Colon (tissue), 2 donors: ENCODE measurements around the gene LMAN2L.

Experiments used
- FAIRE-seq: peaks from 2 replicates; lab custom pipeline; 2012; peaks lifted over from hg19 to GRCh38; lab: Jason Lieb, UNC
- donor health status: control.
- donor health status: control.

Gene LMAN2L, protein sequence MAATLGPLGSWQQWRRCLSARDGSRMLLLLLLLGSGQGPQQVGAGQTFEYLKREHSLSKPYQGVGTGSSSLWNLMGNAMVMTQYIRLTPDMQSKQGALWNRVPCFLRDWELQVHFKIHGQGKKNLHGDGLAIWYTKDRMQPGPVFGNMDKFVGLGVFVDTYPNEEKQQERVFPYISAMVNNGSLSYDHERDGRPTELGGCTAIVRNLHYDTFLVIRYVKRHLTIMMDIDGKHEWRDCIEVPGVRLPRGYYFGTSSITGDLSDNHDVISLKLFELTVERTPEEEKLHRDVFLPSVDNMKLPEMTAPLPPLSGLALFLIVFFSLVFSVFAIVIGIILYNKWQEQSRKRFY

DNA sequence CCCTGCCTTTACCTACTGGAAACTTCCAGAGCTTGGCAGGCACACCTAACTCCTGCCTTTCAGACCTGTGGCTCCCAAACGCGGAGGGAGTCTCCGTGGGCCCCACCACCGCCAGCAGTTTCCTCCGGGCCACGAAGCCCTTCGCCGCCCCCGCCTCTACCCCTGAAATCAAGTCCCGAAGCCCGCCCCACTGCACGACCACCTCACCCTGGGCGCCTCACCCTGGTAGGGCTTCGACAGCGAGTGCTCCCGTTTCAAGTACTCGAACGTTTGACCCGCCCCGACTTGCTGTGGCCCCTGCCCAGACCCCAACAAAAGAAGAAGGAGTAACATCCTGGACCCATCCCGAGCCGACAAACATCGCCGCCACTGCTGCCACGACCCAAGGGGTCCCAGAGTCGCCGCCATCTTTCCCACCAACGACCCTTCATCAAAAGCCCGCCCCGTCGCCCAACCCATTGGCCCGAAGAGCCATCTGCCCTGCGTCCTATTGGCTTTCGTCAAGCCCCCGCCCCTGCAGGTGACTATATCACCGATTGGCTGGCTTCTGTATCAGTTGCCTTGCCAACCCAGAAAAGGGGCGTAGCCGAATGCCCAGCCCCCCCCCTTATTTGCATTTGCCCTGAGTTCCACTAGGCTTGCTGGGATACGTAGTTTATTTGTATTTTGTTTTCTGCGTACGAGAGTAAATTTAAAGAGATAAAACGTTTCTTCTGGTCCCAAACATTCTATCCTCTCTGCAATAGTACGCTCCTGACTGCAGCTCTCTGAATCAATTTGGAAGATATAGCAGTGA lies at the start of gene LMAN2L:
LMAN2L (minus strand) TSS at position 432 of the 796 bp plus-strand sequence; CDS start at position 408, 24 bp downstream.
- peak; percentile 89 for FAIRE-seq

DNA sequence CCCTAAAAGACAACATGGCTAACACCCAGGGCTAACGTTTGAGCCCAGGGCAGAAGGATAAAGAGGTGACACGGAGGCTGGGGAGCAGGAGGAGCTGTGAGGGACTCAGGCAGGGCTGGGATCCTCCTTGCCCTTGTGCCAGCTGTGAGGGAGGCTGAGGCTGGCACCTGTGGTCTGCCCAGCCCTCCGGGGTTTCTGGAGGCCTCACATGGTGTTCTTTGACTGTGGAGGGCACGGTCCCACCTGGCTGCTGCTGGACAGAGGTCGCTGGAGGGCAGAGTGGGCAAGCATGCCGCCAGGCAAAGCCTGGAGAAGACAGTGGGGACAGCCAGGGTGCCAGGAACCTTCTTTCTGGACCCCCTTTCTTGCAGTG lies 49.4 kb upstream of the LMAN2L start:
- FAIRE-seq, result no peak

DNA sequence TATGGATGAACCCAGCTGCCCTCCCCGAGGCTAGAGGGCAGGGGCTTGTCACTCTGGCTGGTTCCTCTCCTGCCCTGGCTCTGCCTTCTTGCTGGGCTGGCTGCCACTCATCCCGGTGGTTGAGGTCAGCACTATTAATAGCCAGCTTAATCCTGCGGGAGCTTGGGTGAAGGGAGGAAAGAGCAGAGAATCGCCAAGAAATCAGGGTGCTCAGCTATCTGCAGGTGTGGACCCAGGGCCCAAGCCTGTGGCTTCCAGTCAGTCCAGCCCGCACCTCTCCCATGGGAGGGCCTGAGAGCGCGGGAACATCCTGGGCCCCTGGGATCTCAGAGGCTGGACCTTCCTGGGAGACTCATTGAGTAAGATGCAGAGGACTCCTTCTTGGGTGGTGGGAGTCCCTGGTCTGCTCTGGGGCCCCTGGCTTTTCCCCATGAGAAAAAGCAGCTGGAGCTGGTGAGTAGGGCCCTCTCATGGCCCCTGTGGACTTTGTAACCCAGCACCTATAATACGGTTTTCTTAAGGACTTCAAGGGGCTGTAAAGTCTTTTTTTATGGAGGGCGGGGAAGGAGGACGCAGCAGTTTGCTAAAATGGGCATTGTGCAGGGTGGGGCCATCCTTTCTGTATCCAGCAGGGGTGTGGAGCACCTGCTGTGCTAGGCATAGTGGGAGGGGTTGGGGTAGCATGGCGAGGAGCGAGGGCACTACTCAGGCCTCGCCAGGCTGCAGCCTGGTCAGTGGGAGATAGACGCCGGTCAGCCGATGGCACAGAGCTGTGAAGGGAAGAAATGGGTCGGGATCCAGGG lies 48.8 kb upstream of the LMAN2L start:
- FAIRE-seq, result no peak

DNA sequence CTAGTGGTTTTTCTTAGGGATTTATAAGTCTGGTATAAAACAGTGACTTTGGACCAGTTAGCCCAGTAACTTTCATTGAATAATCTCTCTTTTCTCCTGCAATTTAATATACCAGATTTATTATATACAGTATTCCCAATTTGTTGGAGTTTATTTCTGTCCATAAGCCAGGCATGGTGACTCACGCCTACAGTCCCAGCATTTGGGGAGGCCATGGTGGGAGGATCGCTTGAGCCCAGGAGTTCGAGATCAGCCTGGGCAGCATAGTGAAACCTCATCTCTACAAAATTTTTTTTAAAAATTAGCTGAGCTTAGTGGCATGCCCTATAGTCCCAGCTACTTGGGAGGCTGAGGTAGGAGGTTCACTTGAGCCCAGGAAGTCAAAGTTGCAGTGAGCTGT lies 47.5 kb upstream of the LMAN2L start:
- FAIRE-seq, result no peak

DNA sequence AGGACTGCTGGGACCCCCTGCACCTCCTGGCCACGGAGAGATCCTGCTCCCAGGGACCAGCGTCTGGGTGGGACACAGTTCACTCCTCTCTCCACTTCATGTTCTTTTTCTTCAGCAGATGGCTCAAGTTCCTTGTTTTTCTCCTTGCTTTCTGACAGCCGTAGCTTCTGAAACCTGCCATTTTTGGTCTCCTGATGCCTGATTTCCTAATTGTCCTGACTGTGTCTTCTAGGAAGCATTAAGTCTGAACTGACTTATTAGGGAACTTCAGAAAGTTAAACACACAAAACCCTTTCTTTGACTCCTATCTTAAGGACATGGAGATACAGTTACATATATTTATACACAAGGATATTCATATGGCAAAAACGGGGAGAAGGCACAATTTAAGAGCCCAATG lies 43.5 kb upstream of the LMAN2L start:
- FAIRE-seq, result no peak

DNA sequence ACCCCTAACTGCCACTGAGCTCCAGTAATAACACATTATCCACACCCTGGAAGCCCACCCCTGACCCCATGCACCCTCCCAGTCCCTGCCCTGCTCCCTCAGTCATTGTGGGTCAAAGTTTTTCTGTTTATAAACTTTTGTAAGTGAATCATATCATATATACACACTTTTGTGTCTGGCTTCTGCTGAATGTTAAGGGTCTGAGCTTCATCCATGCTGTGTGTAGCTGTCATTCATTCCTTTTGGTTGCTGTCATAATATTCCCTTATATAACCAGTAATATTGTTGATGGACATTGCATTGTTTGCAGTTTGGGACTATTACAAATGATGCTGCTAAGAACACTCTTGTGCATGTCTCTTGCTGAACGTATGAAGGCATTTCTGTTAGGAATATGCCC lies 35.3 kb upstream of the LMAN2L start:
- no peak for FAIRE-seq

DNA sequence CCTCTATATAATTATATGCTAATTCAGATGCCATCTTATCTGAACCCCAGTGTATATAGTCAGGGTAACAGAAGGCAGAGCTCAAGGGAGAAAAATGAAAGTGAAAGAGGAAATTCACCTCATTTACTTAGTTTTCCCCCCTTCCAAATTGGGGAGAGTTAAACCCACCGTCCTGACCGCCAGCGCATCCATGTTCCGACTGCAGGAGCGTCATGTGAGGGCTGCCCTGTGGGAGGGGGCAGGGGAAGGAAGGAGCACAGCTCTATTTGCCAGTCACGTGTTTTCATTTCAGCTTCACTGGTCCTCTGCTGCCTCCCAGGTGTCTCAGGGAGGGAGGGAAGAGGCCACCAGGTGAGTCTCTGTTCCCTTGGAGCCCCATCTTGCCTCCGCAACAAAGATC lies 34.1 kb upstream of the LMAN2L start:
- no peak for FAIRE-seq

DNA sequence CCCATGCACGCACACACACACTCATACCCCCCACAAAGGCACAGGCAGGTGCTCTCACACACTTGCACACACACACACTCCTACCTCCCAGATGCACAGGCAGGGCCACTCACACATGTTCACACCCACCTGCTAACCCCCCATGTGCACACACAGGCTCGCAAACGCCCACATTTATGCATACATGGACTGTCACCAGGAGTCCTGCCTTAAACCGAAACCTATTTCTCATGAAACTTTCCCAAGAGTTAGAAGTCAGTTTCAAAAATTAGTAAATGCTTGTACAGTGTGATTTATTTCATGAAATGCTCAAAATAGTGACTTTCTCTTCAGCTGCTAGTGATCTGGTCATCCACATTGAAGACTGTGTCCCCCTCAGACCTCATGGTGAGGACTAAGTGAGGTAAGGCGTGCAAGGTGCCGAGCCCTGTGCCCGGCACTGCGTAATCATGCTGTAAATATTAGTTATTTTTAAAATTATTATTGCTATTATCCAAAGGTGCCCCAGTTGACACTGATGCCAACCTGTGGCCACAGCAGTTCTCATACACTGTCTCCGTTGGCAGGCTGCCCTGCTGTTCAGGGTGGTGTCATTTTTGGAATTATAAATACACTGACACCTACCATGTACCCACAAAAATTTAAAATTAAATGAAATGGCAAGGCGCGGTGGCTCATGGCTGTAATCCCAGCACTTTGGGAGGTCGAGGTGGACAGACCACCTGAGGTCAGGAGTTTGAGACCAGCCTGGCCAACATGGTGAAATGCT lies 33.2 kb upstream of the LMAN2L start:
- no peak for FAIRE-seq

DNA sequence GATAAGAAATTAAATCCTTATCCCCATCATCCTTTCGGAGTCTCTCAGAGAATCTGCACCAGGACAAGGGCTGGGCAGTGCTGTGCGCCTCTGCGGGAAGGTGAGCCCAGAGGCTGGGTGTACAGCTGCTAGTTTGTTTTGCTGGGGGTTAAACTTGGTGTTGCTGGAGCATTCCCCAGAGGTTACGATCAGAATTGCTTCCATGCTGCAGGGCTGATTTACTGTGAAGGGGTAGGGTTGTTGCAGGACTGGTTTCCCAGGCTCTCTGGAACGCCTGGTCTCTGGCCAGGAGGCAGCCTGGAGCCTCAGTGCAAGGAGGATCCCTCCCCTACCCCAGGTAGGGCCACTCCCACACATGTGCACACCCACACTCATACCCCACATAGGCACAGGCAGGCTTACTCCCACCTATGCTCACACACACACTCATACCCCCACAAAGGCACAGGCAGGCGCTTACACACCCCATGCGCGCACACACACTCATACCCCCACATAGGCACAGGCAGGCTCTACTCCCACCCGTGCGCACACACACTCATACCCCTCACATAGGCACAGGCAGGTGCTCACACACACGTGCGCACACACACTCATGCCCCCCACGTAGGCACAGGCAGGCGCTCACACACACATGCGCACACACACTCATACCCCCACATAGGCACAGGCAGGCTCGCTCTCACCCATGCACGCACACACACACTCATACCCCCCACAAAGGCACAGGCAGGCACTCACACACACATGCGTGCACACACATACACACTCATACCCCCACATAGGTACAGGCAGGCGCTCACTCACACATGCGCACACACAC lies 32.1 kb upstream of the LMAN2L start:
- no peak for FAIRE-seq

DNA sequence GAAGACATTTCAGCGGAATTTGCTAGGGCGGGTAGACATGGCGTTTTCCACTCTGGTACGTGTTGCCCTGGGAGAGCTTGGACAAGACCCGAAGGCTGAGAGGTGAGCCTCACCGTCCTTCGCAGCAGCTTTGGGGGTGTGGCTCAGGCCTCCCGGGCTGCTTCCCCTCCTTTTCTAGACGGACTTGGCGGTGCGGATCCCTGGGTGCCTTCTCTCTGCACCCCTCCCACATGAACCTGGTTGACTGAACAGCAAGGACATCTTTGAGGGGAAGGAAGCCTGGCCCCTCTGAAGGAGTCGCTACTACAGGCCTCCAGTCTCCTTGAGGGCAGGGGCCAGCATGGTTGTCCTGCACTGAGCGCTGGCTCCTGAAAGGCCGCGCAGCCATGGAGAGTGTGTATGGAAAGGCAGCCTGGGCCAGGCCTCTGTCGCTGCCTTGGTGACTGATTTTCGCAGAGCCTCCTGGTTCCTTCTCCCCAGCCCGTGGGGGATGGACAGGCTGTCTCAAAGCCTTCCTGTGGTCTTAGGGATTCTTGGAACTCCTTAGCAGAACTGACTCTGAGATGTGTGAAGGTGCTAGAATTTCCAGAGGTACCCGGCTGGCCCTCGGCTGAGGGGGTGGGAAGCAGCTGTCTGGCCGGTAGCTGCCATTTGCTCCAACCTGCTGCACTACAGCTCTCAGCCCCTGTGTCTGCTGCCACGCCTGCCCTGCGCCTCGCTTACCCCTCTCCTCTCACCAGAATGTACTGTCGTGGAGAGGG lies 30.8 kb upstream of the LMAN2L start:
- no peak for FAIRE-seq

DNA sequence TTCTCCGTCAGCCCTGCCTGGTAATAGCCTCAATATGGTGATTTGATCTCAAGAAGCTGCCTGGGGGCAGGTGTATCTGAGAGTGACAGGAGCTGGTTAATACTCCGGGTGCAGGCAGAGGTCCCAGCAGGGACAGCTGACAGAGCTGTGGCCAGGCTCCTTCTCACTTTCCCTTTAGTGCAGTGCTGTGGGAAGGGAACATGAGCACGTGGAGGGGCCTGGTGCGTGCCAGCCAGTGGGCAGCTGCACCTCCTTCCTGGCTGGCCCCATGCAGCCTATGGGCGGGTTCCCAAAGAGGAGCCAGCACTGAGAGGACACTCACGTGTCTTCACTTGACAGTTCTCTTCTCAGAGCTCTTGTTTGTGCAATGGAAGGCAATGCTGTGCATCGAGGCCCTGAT lies 29.9 kb upstream of the LMAN2L start:
- FAIRE-seq, result no peak

DNA sequence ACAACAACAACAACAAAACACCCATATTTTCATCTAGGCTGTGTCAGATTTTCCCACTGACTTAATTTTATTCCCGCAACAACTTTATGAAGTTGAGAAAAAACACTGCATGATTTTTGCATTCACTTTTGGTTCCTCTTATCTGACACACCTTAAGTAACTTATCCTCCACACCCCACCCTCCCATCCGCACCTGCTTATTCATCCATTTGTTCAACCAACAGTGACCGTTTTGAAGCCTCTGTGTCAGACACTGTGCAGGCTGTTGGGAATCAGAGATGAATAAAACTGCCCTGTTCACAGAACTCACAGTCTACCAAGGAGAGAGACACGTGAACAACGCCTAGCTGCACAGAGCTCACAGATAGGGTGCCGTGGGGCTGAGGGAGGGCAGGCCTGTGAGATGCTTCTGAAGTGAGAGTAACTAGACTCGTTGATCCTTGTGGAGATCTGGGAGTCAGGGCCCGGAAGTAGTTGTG lies 28.3 kb upstream of the LMAN2L start:
- FAIRE-seq, result no peak

DNA sequence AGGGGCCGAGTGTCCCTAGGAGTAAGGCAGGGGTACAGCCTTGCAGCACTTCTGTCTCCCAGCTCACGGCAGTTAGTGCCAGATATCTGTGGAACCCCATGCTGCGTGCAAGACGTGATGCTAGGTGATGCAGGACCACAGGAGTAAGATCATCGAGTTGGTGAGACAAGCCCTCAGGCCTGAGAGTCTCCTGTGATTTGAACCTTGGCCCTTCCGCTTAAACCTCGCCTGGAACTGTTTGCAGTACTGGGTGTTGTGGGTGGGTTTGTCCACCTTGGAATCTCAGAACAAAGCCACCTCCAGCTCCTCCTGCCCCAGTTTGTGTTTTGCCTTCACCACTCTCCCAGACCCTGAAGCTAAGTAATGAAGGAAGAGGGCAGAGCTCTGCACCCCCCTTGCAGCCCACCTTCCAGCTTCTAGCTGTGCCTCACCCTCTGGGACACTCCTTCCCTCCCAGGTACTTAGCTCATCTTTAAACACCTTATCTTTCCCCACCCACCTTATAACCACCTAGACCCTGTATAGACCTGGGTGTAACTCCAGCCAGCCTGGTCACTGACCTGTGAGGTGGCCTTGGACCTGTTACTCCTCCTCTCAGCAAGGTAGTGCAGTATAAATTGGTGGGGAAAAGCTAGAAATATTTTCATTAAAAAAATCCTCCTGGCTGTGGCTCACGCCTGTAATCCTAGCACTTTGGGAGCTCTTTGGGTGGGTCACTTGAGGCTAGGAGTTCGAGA lies 27.4 kb upstream of the LMAN2L start:
- FAIRE-seq, result no peak

DNA sequence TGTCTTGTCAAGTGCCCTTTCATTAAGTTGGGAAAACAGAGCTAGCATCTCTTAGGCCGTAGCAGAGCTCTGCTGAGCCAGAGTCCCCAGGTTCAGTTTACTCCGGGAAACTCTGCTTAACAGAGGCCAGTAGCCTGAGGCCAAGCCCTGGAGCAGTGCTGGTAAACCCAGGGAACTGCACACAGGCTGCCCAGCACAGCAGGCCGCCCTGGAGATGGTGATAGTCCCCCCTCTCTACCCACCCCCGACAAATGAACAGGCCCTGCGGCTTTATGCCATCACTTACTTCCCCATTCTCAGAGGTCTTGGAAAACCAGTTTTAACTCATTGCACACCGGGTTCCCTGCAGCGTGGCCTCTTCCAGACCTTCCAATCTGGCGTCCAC lies 24.4 kb upstream of the LMAN2L start:
- FAIRE-seq, result no peak

DNA sequence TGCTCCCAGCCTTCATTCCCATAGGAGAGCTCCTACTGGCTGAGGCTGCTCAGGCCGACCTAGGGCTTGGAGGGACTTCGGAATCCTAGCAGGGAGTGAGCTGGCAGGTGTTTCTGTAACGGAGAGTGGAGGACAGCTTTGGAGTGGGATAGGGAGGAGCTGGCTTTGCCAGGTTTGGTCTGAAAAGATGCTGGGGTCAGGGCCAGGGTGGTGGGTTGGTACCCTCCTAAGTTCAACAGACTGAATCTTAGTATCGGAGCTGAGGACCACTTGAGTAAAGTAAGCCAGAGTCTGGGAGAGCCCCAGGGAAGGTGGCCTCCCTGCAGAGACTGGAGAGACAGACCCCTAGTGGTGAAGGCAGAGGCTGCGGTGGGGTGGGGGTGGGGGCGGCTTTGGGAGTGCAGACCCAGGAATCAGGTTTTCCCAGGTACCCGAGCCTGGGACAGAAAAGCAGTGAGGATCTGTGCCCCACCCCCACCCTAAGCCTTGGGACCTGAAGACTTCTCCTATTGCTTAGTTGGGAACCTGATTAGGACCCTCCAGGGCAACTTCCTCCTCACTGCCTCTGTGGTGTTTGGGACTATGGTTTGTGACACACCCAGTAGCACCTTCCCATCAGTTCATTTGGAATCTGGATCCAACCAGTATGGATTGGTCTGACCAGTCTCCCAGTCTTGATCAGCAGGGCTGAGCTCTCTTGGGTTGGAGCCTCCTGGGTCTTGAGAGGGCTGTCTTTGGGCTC lies 23.8 kb upstream of the LMAN2L start:
- FAIRE-seq, result no peak

DNA sequence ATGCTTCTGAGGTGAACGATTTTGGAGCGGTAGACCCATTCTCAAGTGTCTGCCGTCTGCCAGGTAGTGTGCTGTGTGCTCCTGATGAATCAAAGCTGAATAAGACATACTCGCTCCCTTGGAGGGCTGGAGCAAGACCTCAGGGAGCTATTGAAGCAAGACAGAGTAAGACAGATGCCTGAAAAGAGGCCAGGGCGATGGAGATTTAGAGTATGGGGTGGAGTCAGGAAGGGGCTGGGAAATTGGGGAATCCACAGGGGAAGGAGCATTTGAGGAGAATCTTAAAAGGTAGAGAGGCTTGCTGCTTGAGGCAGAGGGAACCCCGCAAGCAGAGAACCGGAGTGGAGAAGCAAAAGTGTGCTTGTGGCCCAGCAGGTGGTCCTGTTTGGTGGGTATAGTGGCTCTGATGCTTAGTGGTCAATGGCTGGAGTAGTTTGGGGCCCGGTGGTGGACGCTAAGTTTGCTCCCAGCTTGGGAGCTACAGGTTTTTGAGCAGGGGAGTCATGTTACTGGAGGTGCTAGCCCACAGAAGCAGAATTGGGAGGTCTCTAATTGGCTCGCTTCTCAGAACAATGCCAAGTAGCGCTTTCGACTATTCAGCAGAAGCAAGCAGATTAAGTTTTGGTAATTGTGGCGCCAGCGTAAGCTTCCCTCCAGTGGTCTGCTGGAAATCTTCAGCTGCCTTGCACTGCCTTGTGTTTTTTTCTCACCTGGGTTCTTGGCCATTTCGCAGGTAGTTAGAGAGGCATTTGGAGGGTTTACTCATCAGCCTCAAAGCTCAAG lies 22.9 kb upstream of the LMAN2L start:
- no peak for FAIRE-seq

DNA sequence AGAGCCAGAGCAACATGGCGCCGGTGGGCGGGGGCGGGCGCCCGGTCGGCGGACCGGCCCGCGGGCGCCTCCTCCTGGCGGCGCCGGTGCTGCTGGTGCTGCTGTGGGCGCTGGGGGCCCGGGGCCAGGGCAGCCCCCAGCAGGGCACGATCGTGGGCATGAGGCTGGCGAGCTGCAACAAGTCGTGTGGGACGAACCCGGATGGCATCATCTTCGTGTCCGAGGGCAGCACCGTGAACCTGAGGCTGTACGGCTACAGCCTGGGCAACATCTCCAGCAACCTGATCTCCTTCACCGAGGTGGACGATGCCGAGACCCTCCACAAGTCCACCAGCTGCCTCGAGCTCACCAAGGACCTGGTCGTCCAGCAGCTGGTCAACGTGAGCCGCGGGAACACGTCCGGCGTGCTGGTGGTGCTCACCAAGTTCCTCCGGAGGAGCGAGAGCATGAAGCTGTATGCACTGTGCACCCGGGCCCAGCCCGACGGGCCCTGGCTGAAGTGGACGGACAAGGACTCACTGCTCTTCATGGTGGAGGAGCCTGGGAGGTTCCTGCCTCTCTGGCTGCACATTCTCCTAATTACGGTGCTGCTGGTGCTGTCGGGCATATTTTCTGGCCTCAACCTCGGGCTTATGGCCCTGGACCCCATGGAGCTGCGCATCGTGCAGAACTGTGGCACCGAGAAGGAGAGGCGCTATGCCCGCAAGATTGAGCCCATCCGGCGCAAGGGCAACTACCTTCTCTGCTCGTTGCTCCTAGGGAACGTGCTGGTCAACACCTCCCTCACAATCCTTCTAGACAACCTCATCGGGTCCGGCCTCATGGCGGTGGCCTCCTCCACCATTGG lies 21.3 kb upstream of the LMAN2L start:
- FAIRE-seq, result no peak
